HG03103 (cell line): ENCODE results near the gene E2F1.

Experiments used
- ATAC-seq: cut with Tn5 transposase; IDR thresholded peaks from one replicate; pipeline ENCODE4 v1.9.1; 2021; ENCODE audit warnings: low read depth; ENCODE audit not compliant: unreplicated experiment

The E2F1 gene

GRCh38 chr20:33660035-33660684 is 26.0 kb downstream of the E2F1 start:
- ATAC-seq: no peak

GRCh38 chr20:33659341-33660034 is 26.7 kb downstream of the E2F1 start:
- no peak for ATAC-seq

- no peak for ATAC-seq
Observed at GRCh38 chr20:33658929-33659328, 27.3 kb downstream of the E2F1 start.

- ATAC-seq: no peak
Observed at GRCh38 chr20:33658510-33658909, 27.7 kb downstream of the E2F1 start.

GRCh38 chr20:33657704-33658095 is 28.5 kb downstream of the E2F1 start:
- ATAC-seq: no peak

GRCh38 chr20:33656783-33657703 is 29.1 kb downstream of the E2F1 start:
- ATAC-seq: no peak

GRCh38 chr20:33656010-33656782 is 30.0 kb downstream of the E2F1 start:
- ATAC-seq: no peak

- no peak for ATAC-seq
Observed at GRCh38 chr20:33655164-33655563, 31.0 kb downstream of the E2F1 start.

GRCh38 chr20:33654680-33655161 is 31.5 kb downstream of the E2F1 start:
- no peak for ATAC-seq

- ATAC-seq: no peak
Observed at GRCh38 chr20:33653900-33654596, 32.1 kb downstream of the E2F1 start.

- ATAC-seq: no peak
Observed at GRCh38 chr20:33653218-33653899, 32.8 kb downstream of the E2F1 start.

GRCh38 chr20:33651562-33652048 is 34.6 kb downstream of the E2F1 start:
- ATAC-seq: no peak

GRCh38 chr20:33650753-33651561 is 35.2 kb downstream of the E2F1 start:
- ATAC-seq: no peak

- ATAC-seq: no peak
Observed at GRCh38 chr20:33650111-33650752, 36.0 kb downstream of the E2F1 start.

- ATAC-seq: no peak
Observed at GRCh38 chr20:33649201-33649681, 36.9 kb downstream of the E2F1 start.

GRCh38 chr20:33648396-33649004 is 37.7 kb downstream of the E2F1 start:
- no peak for ATAC-seq
